HG03060 (cell line): ENCODE data around the gene MPP1.

ENCODE experiments used
- ATAC-seq: cut with Tn5 transposase; IDR thresholded peaks from one replicate; pipeline ENCODE4 v1.9.1; 2021; ENCODE audit warnings: low read depth, moderate number of reproducible peaks; ENCODE audit not compliant: unreplicated experiment

Gene MPP1

GRCh38 chrX:154733066-154733425, 72.2 kb downstream of the MPP1 start:
- ATAC-seq, result no peak

- no peak for ATAC-seq
These were observed 72.7 kb downstream of the MPP1 start for GRCh38 chrX:154732421-154733065.

- no peak for ATAC-seq
These were observed 73.4 kb downstream of the MPP1 start for GRCh38 chrX:154731881-154732280.

GRCh38 chrX:154731184-154731583, 74.1 kb downstream of the MPP1 start:
- no peak for ATAC-seq

- no peak for ATAC-seq
These were observed 74.9 kb downstream of the MPP1 start for GRCh38 chrX:154730253-154730891.

- no peak for ATAC-seq
These were observed 75.8 kb downstream of the MPP1 start for GRCh38 chrX:154729439-154729838.
